ENCODE results near the gene ELF2.

ELF2 gene

DNA sequence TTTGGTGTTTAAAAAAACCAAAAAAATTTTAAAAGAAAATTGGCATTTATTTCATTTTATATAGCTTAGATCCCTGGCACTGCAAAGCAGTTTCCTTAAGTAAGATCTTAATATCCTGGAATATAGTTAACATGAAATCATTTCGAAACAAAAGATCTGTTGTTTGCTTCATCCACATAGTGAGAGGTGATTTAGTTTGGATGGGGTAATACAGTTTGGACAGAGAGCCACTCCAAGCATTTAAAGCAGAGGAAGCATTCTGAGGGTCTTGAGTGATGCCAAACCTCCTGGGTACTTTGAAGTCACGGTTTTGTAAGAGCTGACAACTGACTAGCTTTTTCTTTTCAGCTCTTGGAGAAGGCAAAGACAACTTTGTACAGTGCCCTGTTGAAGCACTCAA lies 132.7 kb downstream of the ELF2 start:
- no peak overlapping the region for H3K4me3 ChIP-seq (ENCODE audit: low read depth in 1 of 2, low read length in 1 of 2)
- no peaks in the 10 kb centered on the region for H3K4me1 ChIP-seq (ENCODE audit: control insufficient read depth in 1 of 2, insufficient read depth in 1 of 2, low read depth in 1 of 2, low read length in 1 of 2)
- TF ChIP-seq, protein P1, sequence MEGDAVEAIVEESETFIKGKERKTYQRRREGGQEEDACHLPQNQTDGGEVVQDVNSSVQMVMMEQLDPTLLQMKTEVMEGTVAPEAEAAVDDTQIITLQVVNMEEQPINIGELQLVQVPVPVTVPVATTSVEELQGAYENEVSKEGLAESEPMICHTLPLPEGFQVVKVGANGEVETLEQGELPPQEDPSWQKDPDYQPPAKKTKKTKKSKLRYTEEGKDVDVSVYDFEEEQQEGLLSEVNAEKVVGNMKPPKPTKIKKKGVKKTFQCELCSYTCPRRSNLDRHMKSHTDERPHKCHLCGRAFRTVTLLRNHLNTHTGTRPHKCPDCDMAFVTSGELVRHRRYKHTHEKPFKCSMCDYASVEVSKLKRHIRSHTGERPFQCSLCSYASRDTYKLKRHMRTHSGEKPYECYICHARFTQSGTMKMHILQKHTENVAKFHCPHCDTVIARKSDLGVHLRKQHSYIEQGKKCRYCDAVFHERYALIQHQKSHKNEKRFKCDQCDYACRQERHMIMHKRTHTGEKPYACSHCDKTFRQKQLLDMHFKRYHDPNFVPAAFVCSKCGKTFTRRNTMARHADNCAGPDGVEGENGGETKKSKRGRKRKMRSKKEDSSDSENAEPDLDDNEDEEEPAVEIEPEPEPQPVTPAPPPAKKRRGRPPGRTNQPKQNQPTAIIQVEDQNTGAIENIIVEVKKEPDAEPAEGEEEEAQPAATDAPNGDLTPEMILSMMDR (IDR thresholded peaks at IDR 0.05) = no peak
- peak overlapping the region; percentile 49 for H3K27ac ChIP-seq
- H3K27me3 ChIP-seq = no peaks in the 10 kb centered on the region
- no peaks in the 10 kb centered on the region for H3K9me3 ChIP-seq
- peaks cover 33% of the 10 kb centered on the region for H3K36me3 ChIP-seq

- TF ChIP-seq, protein P1 (IDR thresholded peaks at IDR 0.05) = no peak
- H3K4me3 ChIP-seq (ENCODE audit: low read depth in 1 of 2, low read length in 1 of 2) = no peak overlapping the region
- H3K36me3 ChIP-seq = peaks cover 28% of the 10 kb centered on the region
- H3K4me1 ChIP-seq (ENCODE audit: control insufficient read depth in 1 of 2, insufficient read depth in 1 of 2, low read depth in 1 of 2, low read length in 1 of 2) = no peaks in the 10 kb centered on the region
- no peaks in the 10 kb centered on the region for H3K9me3 ChIP-seq
- H3K27ac ChIP-seq = peak overlapping the region; percentile 5
- H3K27me3 ChIP-seq = no peaks in the 10 kb centered on the region
Observed at GRCh38 chr4:139042981-139043460, 134.0 kb downstream of the ELF2 start.

GRCh38 chr4:139038874-139039443 lies 138.1 kb downstream of the ELF2 start:
- H3K4me3 ChIP-seq (ENCODE audit: low read depth in 1 of 2, low read length in 1 of 2) = no peak overlapping the region
- TF ChIP-seq, protein P1 (IDR thresholded peaks at IDR 0.05) = no peak
- H3K36me3 ChIP-seq = peaks cover 17% of the 10 kb centered on the region
- no peaks in the 10 kb centered on the region for H3K9me3 ChIP-seq
- no peaks in the 10 kb centered on the region for H3K27me3 ChIP-seq
- H3K4me1 ChIP-seq (ENCODE audit: control insufficient read depth in 1 of 2, insufficient read depth in 1 of 2, low read depth in 1 of 2, low read length in 1 of 2) = peaks cover 9 to 10% of the 10 kb centered on the region in 2 experiments
- peak overlapping the region; percentile 26 for H3K27ac ChIP-seq

DNA sequence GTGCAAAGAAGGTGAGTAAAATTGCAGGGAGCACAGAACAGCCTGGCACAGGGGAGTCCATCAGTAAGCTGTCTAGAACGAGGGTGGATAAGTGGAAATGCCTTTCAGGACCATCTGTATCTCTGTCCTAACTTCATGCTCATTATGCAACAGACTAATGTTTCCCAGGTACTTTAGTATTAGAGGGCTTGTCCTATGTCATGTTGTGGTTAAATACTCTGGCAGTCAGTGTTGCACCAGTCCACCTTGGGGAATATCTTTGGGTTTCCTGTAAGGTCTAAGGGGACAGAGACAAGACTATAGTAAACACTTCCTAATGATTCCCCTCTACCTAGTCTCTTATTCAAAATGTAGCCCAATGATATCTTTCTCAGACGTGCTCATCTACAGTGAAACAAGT lies 140.1 kb downstream of the ELF2 start:
- no peaks in the 10 kb centered on the region for H3K9me3 ChIP-seq
- peaks cover 13 to 20% of the 10 kb centered on the region in 2 experiments for H3K4me1 ChIP-seq (ENCODE audit: control insufficient read depth in 1 of 2, insufficient read depth in 1 of 2, low read depth in 1 of 2, low read length in 1 of 2)
- peaks cover 12% of the 10 kb centered on the region for H3K36me3 ChIP-seq
- H3K27me3 ChIP-seq = no peaks in the 10 kb centered on the region
- TF ChIP-seq, protein P1 (IDR thresholded peaks at IDR 0.05) = no peak
- no peak overlapping the region for H3K4me3 ChIP-seq (ENCODE audit: low read depth in 1 of 2, low read length in 1 of 2)
- H3K27ac ChIP-seq = peak overlapping the region; percentile 55

- TF ChIP-seq, protein P1 (IDR thresholded peaks at IDR 0.05) = no peak
- Histone ChIP-seq H3K27ac (peak overlapping the region; percentile 45), H3K27me3 (no peaks in the 10 kb centered on the region), H3K4me3 (ENCODE audit: low read depth in 1 of 2, low read length in 1 of 2) (no peak overlapping the region), H3K4me1 (ENCODE audit: control insufficient read depth in 1 of 2, insufficient read depth in 1 of 2, low read depth in 1 of 2, low read length in 1 of 2) (peaks cover 25 to 32% of the 10 kb centered on the region in 2 experiments), H3K9me3 (no peaks in the 10 kb centered on the region), H3K36me3 (peaks cover 12% of the 10 kb centered on the region)
Observed at GRCh38 chr4:139035650-139036049, 141.4 kb downstream of the ELF2 start.
